GM18498 (cell line): Measurements from ENCODE around the gene TBCK.

Experiments used
- ATAC-seq: cut with Tn5 transposase; IDR thresholded peaks from one replicate; pipeline ENCODE4 v1.9.1; 2021; ENCODE audit warnings: mild to moderate bottlenecking, moderate library complexity; ENCODE audit not compliant: unreplicated experiment

The TBCK gene

GRCh38 chr4:106048250-106048971 is 267.6 kb downstream of the TBCK start:
- no peak for ATAC-seq

GRCh38 chr4:106046083-106046482 is 269.9 kb downstream of the TBCK start:
- no peak for ATAC-seq

- no peak for ATAC-seq
Observed at GRCh38 chr4:106041294-106042002, 274.6 kb downstream of the TBCK start.

- ATAC-seq: no peak
Observed at GRCh38 chr4:106039796-106040195, 276.2 kb downstream of the TBCK start.

GRCh38 chr4:106038908-106039307 is 277.1 kb downstream of the TBCK start:
- ATAC-seq: no peak

GRCh38 chr4:106038012-106038411 is 278.0 kb downstream of the TBCK start:
- no peak for ATAC-seq

- no peak for ATAC-seq
Observed at GRCh38 chr4:106036848-106037247, 279.2 kb downstream of the TBCK start.

- no peak for ATAC-seq
Observed at GRCh38 chr4:106036334-106036733, 279.7 kb downstream of the TBCK start.

GRCh38 chr4:106035204-106035603 is 280.8 kb downstream of the TBCK start:
- no peak for ATAC-seq

GRCh38 chr4:106034751-106035150 is 281.3 kb downstream of the TBCK start:
- no peak for ATAC-seq

GRCh38 chr4:106034220-106034619 is 281.8 kb downstream of the TBCK start:
- ATAC-seq: no peak

GRCh38 chr4:106033469-106033868 is 282.5 kb downstream of the TBCK start:
- ATAC-seq: no peak

- ATAC-seq: no peak
Observed at GRCh38 chr4:106032851-106033286, 283.1 kb downstream of the TBCK start.

- no peak for ATAC-seq
Observed at GRCh38 chr4:106022454-106022853, 293.6 kb downstream of the TBCK start.

GRCh38 chr4:106021737-106022410 is 294.1 kb downstream of the TBCK start:
- ATAC-seq: no peak

- ATAC-seq: no peak
Observed at GRCh38 chr4:106019771-106020170, 296.2 kb downstream of the TBCK start.

GRCh38 chr4:106017975-106018374 is 298.0 kb downstream of the TBCK start:
- ATAC-seq: no peak

GRCh38 chr4:106011387-106011786 is 304.6 kb downstream of the TBCK start:
- ATAC-seq: no peak

GRCh38 chr4:106010761-106011160 is 305.2 kb downstream of the TBCK start:
- ATAC-seq: no peak

GRCh38 chr4:106002994-106003393 is 313.0 kb downstream of the TBCK start:
- ATAC-seq: no peak

- no peak for ATAC-seq
Observed at GRCh38 chr4:105998171-105999063, 317.6 kb downstream of the TBCK start.
